Endothelial cell of hepatic sinusoid (primary cell): ENCODE data around the gene IBSP.

Experiments
- in situ Hi-C: cut with HindIII; loops from 2 replicates; pipeline ENCODE4 v1.10.0; 2017; ENCODE audit warnings: low sequenced_read_pairs

IBSP gene

DNA sequence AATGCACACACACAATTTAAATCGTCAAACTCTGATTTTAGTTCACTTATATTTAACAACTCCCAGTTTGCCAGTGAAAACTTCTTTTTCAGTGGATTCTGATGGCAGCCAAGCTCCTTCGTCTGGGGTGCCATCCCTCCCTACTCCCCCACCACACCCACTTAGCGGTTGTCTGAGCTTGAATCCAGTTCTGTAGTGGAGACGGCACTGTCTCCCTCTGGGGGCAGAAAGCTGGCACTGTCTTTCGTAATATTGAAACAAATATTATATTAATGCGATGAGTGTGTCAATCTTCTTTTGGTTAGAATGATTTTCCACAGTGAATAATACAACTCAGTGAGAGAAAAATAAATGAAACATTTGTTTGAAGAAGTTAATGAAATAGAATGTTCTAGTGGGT is 38.9 kb downstream of the IBSP start:
- in situ Hi-C loops, result no loop called here

DNA sequence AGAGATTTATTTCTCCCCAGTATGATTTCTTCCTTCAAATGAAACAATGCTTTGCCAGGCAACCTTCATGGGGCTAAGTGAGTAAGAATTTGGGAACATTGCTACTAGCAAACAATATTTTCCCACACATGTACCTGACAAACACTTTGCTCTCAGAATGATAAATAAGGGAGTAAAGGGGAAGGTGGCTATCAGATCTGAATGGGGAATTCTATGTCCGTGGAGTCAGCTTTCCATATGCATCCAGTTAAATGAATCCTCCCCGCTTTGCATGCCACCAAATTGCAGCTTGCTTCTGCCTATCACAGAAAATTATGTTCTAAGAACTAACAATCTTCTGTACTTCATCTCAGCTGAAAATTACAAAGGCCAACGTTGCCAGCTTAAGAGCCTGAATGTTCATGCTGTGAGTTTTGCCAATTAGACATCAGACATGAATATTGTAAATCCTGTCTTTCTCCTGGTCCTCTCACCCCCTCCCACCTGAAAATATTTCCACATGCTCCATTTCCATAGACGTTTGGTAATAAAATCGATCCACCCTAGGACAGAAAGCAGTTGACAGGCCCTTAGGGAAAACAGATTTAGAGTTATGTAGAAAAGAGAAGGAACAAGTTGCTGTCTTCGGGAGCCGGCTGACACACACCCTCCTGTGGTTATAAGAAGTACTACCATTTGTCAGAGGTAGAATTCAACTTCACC is 39.7 kb downstream of the IBSP start:
- in situ Hi-C loops, result no loop called here

DNA sequence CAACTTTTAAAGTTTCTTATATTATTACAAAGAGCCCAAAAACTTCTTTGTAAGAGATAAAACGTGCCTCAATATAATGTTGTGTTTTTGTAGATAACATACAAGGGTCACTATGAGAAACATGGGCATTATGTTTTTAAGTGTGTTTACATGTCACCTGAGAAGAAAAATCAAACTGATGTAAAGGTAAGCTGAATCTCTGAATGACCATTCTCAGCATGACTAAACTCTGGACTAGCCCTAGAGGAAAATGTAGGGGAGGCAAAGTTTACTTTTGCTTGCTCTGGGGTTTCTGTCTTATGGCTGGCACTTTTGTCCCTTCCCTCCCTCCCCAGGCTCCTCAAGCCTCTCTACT is 40.2 kb downstream of the IBSP start:
- in situ Hi-C loops, result no loop called here

DNA sequence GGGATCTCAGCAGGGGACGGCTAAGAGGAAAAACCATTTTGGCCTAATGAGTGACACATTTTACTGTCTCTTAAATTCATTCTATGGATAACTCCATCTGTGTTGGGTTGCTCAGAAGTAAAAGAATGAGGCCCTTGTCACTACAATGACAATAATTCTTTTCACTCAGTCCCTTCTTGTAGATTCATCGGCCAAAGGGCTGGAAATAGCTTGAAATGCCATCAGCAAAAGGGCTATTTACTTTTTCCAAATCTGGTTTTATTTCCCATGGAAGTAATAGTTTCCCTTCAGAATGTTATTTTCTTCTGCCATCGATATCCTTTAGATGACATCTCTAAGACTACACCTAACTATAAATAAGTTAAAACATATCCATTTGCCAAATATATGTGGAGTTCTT is 40.8 kb downstream of the IBSP start:
- in situ Hi-C loops, result no loop called here

DNA sequence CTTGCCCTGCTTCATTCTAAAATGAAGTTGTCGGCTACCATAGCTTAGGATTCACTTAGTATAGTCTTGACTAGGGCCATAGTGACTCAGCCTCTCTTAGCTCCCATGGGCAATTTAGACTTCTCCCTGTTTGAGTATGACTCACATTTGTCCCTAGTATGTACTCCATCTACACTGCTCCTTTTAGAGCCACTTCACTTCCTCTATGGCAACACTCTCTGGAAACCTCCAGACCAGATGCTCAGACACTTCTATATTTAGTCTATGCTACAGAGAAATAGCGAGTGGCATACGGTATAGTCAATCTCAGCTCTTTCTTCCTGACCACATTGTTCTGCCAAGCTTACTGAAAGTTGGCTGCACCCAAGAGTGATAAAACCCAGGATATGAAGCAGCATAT is 44.6 kb downstream of the IBSP start:
- in situ Hi-C loops, result no loop called here

DNA sequence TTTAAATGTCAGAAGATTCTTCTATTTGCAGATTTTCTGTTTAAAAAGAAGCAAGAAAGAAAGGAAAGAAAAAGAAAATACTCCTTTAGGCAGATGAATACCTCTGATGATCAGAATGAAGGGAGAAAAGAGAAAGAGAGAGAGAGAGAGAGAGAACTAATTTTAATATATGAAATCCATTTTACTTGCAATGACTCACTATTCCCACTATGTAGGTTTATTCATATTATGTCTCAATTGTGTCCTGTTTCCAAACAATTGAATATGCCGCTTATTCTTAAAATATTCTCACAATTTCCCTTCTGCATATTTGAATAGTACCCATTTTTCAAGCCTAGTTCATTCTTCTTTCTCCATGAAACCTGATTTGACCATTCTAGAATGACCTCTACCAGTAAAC is 45.1 kb downstream of the IBSP start:
- in situ Hi-C loops, result no loop called here

DNA sequence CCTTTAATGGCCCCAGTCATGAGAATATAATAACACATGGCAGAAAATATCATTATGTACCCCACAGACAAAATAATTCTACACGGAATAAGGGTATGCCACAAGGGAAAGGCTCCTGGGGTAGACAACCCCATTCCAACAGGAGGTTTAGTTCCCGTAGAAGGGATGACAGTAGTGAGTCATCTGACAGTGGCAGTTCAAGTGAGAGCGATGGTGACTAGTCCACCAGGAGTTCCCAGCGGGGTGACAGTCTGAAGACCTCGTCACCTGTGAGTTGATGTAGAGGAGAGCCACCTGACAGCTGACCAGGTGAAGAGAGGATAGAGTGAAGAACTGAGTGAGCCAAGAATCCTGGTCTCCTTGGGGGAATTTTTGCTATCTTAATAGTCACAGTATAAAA is 46.9 kb downstream of the IBSP start:
- in situ Hi-C loops, result loop anchor here (5.0 kb wide), 2 partner anchors 164 to 304 kb away; no protein-coding TSS in a partner anchor

DNA sequence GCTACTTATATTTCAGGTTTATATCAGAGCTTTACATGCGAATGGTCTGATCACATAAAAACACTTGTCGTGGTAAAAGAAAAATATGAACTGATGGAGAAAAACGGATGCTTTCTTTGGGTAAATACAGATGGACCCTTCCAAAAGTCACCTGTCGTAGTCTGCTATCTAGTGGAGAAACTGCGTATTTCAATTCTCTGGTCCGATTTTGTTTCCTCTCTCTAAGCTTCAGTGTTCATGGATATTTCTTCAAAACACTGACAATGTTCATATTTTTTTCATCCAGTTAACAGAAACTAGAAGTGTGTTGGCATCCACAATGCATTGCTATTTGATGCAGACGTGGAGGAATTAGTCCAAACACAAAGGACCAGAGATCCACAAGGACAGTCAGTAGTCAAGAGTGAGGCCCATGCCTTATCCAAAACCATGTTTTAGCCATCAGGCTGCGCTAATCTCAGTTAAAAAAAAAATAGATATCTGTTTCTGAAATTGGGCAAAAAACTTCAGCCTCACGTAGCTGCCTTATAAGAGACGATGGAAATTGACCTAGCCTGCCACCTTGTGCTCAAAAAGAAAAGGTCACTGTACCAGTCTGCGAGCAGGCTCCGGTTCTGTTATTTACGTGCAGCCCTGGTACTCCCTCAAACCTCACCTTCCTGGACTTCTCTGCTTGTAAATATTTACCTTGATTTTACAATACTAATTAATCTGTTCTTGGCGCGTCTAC is 49.4 kb downstream of the IBSP start:
- in situ Hi-C loops, result loop anchor here (5.0 kb wide), 2 partner anchors 166 to 306 kb away; no protein-coding TSS in a partner anchor

DNA sequence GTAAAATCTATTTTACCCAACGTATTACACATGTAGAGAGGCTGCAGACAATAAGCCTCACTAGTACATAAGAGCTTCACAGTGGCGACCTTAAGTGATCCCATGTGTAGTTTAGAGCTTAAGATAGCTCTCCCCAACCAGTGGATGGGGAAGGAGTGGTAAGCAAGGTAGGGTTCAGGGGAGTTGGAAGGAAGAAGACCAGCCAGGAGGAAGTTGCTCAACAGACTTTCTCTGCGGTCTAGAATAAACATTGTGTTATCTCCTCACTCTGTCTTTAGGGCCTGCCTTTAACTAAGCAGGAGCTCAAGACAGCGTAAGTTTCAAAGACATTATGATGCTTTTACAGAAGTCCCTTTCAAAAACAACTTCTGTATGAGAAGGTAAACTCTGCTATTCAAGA is 50.3 kb downstream of the IBSP start:
- in situ Hi-C loops, result loop anchor here (5.0 to 10.0 kb wide), 4 partner anchors 125 to 307 kb away; partner anchors contain the start of gene SPP1

DNA sequence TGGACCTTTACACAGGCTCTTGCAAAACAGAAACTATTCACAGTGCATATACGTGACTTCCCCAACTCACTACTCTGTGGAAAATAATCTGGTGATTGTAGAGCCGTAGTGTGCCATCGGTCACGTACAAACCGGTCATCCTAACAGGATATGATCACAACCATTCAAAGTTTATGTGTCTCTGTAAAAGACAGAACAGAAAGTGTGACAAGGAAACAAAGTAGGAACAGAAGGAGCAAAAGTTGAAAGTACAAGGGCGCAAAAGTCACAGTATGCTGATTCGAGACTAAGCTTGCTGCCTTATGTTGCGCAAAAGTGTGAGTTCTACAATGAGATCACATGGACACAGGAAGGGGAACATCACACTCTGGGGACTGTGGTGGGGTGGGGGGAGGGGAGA is 52.0 kb downstream of the IBSP start:
- in situ Hi-C loops, result loop anchor here (10.0 kb wide), 2 partner anchors 123 to 183 kb away; partner anchors contain the start of gene SPP1

DNA sequence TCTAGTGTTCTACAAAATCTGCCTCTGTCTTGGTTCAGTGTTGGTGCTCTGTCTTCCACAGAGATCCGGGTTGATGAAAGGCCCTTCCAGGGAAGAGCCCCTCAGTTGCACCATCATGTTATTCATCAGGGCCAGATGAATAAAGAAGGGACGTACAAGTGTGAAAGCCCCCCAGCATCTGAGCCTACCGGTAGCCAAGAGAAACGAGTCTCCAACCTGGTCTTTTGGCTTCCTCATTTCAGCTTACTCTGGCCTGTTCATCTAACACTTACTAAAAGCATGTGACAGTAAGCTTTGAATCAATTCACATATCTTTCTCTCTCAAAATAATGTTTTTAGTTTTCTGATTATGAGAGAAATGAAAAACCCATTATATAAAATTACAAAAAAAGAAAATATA is 52.6 kb downstream of the IBSP start:
- in situ Hi-C loops, result loop anchor here (10.0 kb wide), 2 partner anchors 123 to 183 kb away; partner anchors contain the start of gene SPP1

DNA sequence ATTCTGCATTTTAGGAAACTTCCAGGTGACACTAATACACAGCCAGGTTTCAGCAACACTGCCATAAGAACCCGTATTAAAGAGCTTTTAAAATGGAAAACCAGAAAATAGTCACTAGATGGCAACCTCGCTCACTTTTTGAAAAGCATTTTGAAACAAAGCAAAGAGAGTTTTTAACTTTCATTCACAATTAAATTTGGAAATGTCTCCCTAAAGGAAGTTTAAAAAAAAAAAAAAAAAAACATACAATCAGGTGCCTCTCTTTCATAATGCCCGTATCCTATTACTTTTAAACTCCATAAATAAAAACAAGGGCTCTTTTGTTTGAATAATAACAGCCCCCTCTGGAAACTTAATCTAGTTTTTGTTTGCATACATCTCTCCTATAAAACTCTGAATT is 53.8 kb downstream of the IBSP start:
- in situ Hi-C loops, result loop anchor here (10.0 kb wide), 2 partner anchors 122 to 182 kb away; partner anchors contain the start of gene SPP1

DNA sequence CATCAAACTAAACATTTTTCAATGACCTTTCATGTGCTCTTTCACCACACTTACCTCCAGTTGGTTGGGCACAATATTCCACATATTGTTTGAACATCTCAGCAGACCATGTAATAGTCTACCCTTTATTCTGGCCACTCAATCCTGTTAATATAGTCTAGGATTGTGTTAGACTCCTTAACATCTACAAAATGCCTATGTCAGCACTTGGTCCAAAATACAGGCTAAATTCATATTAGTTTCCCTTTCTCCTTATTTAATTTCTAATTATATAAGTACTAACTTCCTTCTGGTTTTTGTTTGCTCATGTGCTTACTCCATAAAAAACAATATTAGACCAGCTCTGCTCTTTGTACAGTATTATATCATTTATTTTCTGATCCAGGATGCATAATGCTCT is 54.5 kb downstream of the IBSP start:
- in situ Hi-C loops, result loop anchor here (10.0 kb wide), 2 partner anchors 121 to 181 kb away; partner anchors contain the start of gene SPP1

DNA sequence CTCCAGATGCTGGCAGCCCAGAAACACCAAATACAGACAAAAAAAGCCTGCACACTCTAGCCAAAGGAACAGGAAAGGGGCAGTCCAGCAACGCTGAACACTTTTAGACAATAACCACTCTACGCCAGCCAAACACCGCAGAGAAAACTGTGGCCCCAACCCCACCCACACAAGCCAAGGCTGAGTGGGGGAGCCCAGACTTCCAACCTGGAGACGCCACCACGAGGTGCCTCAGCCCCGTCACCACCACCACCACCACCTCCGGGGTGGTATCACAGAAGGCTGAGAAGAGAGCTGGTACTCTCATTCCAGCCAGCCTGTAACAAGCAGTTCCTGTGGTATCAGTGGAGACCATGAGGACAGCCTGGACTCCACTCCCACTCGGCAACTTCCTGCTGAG is 56.2 kb downstream of the IBSP start:
- in situ Hi-C loops, result loop anchor here (10.0 kb wide), 2 partner anchors 119 to 179 kb away; partner anchors contain the start of gene SPP1

DNA sequence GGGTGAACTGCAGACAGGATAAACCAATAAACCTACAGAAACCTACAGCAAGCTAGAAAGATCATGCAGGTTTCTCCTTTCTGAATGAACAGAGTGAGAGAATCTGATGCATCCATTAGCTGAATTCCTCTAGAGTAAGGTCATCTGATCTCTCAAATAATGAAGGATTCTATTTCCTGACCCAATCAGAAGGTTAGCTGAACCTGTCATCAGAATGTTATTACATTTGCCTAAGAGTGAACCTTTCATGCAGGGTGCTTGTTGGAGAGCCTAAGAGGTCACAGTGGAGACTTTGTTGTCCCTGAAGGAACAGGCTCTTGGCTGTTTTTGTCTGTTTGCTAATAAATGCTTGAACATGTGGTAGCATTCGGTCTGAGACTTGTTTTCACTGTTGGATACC is 57.5 kb downstream of the IBSP start:
- in situ Hi-C loops, result loop anchor here (10.0 kb wide), 2 partner anchors 118 to 178 kb away; partner anchors contain the start of gene SPP1

DNA sequence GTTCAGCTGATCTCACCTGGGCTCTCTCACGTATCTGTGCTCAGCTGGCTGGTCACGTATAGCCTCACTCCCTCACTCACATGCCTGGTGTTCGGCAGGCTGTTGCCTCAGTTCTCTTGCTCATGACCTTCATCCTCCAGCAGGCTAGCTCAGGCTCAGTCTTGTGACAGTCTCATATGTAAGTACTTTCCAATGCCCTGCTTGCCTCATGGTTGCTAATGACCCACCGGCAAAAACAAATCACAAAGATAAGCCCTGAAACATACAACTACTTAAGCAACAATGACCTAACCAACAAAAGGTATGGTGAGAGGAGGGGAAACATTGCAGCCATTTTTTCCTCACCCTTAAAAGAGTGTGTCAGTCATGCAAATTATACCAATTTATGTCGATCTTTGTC is 58.4 kb downstream of the IBSP start:
- in situ Hi-C loops, result loop anchor here (10.0 kb wide), 2 partner anchors 117 to 177 kb away; partner anchors contain the start of gene SPP1
